GM12873 (cell line): ENCODE measurements around the gene GALP.
"Not testable (repeated sequence)": the region's sequence is repeated elsewhere in the genome, so short reads cannot be mapped to it uniquely, and the experiment has no call there.

ENCODE experiments used
- CTCF ChIP-seq: IDR thresholded peaks from 2 replicates; pipeline ENCODE4 v1.5.1; 2012; ENCODE audit warnings: low read depth, mild to moderate bottlenecking, moderate library complexity, low read length, control low read depth; ENCODE audit not compliant: insufficient read depth; ENCODE audit errors: missing control alignments

GALP gene

GRCh38 chr19:56191711-56192110, 15.9 kb downstream of the GALP start:
- TF ChIP-seq CTCF = no peak

GRCh38 chr19:56193981-56194640, 18.3 kb downstream of the GALP start:
- TF ChIP-seq CTCF = no peak

- TF ChIP-seq CTCF = not testable (repeated sequence)
Measured at GRCh38 chr19:56197646-56198045, 21.8 kb downstream of the GALP start, which contains the start of gene ZSCAN5B. ZSCAN5B (minus strand) TSS chr19:56197783; CDS start chr19:56193052, 4,731 bp downstream.

GRCh38 chr19:56199687-56200086, 23.9 kb downstream of the GALP start:
- no peak for TF ChIP-seq CTCF

- no peak for TF ChIP-seq CTCF
Measured at GRCh38 chr19:56201973-56202372, 26.2 kb downstream of the GALP start, which contains the start of gene ZSCAN5C. ZSCAN5C (plus strand) TSS chr19:56202273; CDS start chr19:56205914, 3,641 bp downstream.

GRCh38 chr19:56209091-56209490, 33.3 kb downstream of the GALP start:
- no peak for TF ChIP-seq CTCF

- TF ChIP-seq CTCF = no peak
Measured at GRCh38 chr19:56211718-56212117, 35.9 kb downstream of the GALP start.
